GM12872 (cell line): Measurements from ENCODE around the gene SIDT2.

Source experiments
- TF ChIP-seq, protein P1 (sequence below): IDR thresholded peaks from 3 replicates; pipeline ENCODE4 v1.5.1; 2011; ENCODE audit warnings: low read depth, mild to moderate bottlenecking, low read length, moderate library complexity; ENCODE audit not compliant: insufficient read depth

The SIDT2 gene

DNA sequence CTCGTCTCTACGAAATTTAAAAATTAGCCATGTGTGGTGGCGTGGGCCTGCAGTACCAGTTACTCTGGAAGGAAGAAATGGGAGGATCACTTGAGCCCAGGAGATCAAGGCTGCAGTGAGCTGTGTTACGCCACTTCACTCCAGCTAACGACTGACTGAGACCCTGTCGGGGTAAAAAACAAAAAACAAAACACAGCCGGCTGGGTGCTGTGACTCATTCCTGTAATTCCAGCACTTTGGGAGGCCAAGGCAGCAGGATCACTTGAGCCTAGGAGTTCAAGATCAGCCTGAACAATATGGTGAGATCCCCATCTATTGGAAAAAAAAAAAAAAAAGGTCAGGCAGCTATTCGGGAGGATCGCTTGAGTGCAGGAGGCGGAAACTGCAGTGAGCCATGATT is 32.0 kb upstream of the SIDT2 start:
- TF ChIP-seq, protein P1, sequence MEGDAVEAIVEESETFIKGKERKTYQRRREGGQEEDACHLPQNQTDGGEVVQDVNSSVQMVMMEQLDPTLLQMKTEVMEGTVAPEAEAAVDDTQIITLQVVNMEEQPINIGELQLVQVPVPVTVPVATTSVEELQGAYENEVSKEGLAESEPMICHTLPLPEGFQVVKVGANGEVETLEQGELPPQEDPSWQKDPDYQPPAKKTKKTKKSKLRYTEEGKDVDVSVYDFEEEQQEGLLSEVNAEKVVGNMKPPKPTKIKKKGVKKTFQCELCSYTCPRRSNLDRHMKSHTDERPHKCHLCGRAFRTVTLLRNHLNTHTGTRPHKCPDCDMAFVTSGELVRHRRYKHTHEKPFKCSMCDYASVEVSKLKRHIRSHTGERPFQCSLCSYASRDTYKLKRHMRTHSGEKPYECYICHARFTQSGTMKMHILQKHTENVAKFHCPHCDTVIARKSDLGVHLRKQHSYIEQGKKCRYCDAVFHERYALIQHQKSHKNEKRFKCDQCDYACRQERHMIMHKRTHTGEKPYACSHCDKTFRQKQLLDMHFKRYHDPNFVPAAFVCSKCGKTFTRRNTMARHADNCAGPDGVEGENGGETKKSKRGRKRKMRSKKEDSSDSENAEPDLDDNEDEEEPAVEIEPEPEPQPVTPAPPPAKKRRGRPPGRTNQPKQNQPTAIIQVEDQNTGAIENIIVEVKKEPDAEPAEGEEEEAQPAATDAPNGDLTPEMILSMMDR, result no peak

DNA sequence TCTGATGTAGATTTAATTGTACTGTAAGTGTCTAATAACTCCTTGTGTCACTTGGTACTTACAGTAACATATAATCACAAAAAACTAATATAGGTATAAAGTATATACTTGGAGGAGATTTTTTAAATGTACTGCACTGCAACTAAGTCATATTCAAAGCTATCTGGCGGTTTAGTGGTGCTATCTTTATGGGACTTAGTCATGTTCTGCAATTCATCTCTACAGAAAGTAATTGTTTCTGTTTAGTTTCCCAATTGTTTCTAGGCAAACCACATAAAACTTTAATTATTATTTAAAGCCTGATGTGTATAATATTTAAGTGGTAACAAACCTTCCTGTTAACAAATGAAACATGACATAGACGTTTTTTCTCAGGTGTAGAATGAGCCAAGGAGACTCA is 26.5 kb upstream of the SIDT2 start:
- TF ChIP-seq, protein P1, result no peak

DNA sequence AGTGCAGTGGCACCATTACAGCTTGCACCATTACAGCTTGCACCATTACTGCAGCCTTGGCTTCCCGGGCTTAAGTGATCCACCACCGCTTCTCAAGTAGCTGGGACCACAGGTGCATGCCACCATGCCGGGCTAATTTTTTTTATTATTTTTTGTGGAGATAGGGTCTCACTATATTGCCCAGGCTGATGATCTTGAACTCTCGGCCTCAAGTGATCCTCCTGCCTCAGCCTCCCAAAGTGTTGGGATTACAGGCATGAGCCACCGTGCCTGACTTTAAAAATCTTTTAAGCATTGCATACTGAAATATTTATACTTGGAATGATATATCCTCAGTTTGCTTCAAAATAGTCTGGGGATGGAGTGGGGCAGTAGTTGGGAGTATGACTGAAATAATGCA is 24.1 kb upstream of the SIDT2 start:
- TF ChIP-seq, protein P1, result no peak

DNA sequence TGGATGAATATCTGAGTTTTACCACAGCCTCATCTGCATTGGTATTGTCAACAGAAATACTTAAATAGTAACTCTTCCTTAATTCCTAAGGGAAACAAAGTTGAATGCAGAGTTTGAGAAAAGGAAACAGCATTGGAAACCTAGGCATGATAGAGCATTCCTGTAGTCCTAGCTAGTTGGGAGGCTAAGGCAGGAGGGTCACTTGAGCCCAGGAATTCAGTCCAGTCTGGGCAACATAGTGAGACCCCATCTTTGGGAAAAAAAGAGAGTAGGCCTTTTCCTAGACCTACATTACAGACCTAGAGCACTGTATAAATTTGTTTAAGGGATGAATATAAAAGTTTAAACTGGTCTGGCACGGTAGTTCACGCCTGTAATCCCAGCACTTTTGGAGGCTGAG is 21.0 kb upstream of the SIDT2 start:
- TF ChIP-seq, protein P1, result no peak

DNA sequence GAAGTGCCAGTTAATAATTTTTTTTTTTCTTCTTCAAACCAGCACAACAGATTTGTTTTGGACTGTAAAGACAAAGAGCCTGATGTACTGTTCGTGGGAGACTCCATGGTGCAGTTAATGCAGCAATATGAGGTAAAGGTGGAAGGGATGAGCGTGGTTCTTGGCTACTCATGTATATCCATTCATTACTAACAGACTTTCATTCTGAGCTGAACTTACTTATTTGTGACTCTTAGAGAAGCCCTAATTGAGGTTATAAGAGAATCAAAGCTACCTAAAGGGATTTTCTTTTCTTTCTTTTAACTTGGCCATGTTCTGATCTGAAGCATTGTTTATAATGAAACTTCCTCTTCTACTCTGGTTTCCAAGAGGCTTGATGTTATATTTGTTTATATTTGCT is 18.7 kb upstream of the SIDT2 start:
- TF ChIP-seq, protein P1, result no peak

DNA sequence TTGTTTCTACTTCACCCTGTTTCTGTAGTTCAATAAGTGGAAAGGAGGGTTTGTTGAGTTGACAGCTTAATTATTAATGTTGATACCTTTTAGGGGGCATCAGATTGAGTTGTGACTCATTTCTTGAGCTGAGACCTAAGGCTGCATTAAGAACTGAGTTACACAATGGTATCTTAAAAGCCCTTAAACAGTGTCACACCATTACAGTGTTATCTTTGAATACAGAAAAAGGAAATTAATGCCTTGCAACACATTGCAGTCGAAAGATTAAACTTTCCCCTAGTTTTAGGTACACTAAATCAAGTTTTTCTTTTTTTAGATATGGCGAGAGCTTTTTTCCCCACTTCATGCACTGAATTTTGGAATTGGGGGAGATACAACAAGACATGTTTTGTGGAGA is 17.7 kb upstream of the SIDT2 start:
- TF ChIP-seq, protein P1, result no peak

DNA sequence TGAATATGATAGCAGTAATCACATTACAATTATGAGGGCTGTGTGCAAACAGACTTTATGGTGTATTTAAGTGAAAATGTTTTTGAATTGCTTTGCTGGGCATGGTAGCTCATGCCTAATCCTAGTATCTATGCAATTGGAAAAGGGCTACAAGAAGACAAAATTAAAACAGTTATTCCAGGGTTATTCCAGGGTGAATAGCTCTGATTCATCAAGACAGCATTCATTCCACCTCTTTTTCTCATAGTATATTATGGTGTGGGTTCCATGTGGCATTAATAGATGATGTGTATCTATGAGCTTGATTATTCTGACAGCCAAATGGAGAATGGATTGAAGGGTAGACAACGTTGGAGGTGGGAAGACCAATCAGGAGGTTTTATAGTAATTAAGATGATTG is 12.1 kb upstream of the SIDT2 start:
- TF ChIP-seq, protein P1, result no peak

DNA sequence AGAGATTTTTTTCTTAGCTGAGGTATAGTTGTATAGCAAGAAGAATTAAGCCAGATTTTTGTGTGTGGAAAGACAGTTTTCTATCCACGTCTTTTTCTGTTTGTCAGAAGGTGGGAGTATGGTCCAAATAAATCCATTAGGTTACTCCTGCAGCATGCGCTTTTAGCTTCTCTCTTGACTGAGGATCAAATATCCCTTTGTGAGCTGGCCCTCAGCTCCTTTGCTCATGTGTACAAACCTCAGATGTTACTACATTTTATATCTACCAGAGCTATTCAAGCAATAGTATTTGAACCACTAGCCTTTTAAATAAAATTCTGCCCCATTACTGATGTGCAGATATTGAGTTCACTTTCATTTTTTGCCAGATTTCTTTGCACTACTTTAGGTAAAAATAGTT is 8.8 kb upstream of the SIDT2 start:
- TF ChIP-seq, protein P1, result no peak
